Transverse colon (tissue), 4 donors: ENCODE measurements around the gene CELA2A. TPM values are rescaled to one million over a fixed set of nuclear protein-coding genes. Genes with fewer than 3 reads are reported as not detected.
"Not testable (repeated sequence)": the region's sequence is repeated elsewhere in the genome, so short reads cannot be mapped to it uniquely, and the experiment has no call there.

Experiments used
- DNase-seq: peaks from one replicate; pipeline ENCODE4 v3.0.0-alpha.2; 2019
- H3K27ac ChIP-seq, 4 donors: fragments of 200-600 bp; sonication (generic); 2 replicates each; pipeline ENCODE4 v1.5.1; 2016 to 2018; ENCODE audit warnings: inconsistent platforms in 4 of 4
- H3K27me3 ChIP-seq: fragments of 200-600 bp; sonication (generic); 2 replicates; pipeline ENCODE4 v1.5.1; 2017; ENCODE audit warnings: inconsistent platforms
- H3K36me3 ChIP-seq, 4 donors: fragments of 200-600 bp; sonication (generic); 2 replicates each; pipeline ENCODE4 v1.5.1; 2017 to 2019; ENCODE audit warnings: inconsistent platforms in 4 of 4
- H3K4me1 ChIP-seq, 4 donors: fragments of 200-600 bp; sonication (generic); 2 replicates each; pipeline ENCODE4 v1.5.1; 2017 to 2020; ENCODE audit warnings: inconsistent platforms in 4 of 4
- H3K4me3 ChIP-seq, 4 donors: fragments of 200-600 bp; sonication (generic); 1 replicate in 1 of 4; 2 replicates in 3 of 4; pipeline versions ENCODE4 v1.5.1 to v1.6.1; 2017 to 2019; ENCODE audit warnings: inconsistent platforms in 4 of 4
- H3K9me3 ChIP-seq, 2 donors: fragments of 200-600 bp; sonication (generic); 2 replicates each; pipeline ENCODE4 v1.5.1; 2017 to 2019; ENCODE audit warnings: inconsistent platforms in 2 of 2
- CTCF ChIP-seq, 5 experiments: fragments of 200-600 bp in 3 of 5; fragments of 450-650 bp in 2 of 5; sonication (generic) in 3 of 5; IDR thresholded peaks; 1 replicate in 2 of 5; 2 replicates in 3 of 5; pipeline ENCODE4 v1.5.1; 2016 to 2017; ENCODE audit warnings: antibody characterized with exemption in 5 of 5, inconsistent platforms in 3 of 5, mild to moderate bottlenecking in 2 of 5, moderate library complexity in 1 of 5
- EP300 ChIP-seq: sonication (generic); formaldehyde crosslinking; IDR thresholded peaks from one replicate; pipeline ENCODE4 v1.6.1; 2017; ENCODE audit warnings: antibody characterized with exemption, low read depth
- POLR2A ChIP-seq: fragments of 450-650 bp; IDR thresholded peaks from one replicate; pipeline ENCODE4 v1.6.1; 2016; ENCODE audit warnings: antibody characterized with exemption, mild to moderate bottlenecking, moderate library complexity
- POLR2AphosphoS5 ChIP-seq, 3 donors: sonication (generic); formaldehyde crosslinking; IDR thresholded peaks; one replicate each; pipeline ENCODE4 v1.6.1; 2016; ENCODE audit warnings: antibody characterized with exemption in 3 of 3
- WGBS, 2 donors: methylation state at CpG; one replicate each; pipeline ENCODE4 v1.1.5; 2018; ENCODE audit warnings: low coverage in 1 of 2; 5-methylcytosine and 5-hydroxymethylcytosine counted together
- in situ Hi-C, 4 donors: fragments of 200-750 bp; cut with MboI; loops; one replicate each; pipeline versions ENCODE4 v1.15.0 to v1.15.1; 2017; ENCODE audit warnings: low sequenced_read_pairs in 3 of 4, low pct_ligation_motif_present in 1 of 4, low pct_unique_long_range_greater_than_20kb in 1 of 4
- intact Hi-C: fragments of 100-400 bp; cut with DNase I; formaldehyde crosslinking; loops from one replicate; pipeline ENCODE4 v1.15.1; 2023; ENCODE audit warnings: low total_unique reads
- total RNA-seq, 4 donors: library from RNA; depleted of rRNA; stranded (reverse); fragments of >200 nt; gene quantifications; one replicate each; pipeline ENCODE4 v1.1.0, GENCODE V29; 2016

CELA2A gene
- total RNA-seq, 4 donors from 2014 or later: not detected

- 84 to 93% methylated on average over 6 to 11 of the region's 11 CpGs for WGBS, 2 donors
- in situ Hi-C loops: no loop called here
- Histone ChIP-seq H3K27me3 (no peaks in the 10 kb centered on the region), H3K36me3 (no peaks in the 10 kb centered on the region), H3K9me3 (no peaks in the 10 kb centered on the region), H3K27ac (no peak overlapping the region), H3K4me3 (no peak overlapping the region), H3K4me1 (no peaks in the 10 kb centered on the region)
- intact Hi-C loops: no loop called here
- TF ChIP-seq EP300 (no peak), CTCF (IDR thresholded peaks at IDR 0.05) (no peak), POLR2AphosphoS5 (IDR thresholded peaks at IDR 0.05) (no peak), POLR2A (no peak)
- no peak for DNase-seq
Measured at GRCh38 chr1:15479654-15480347, 23.3 kb downstream of the CELA2A start.

GRCh38 chr1:15482455-15482854, 25.9 kb downstream of the CELA2A start:
- not testable (repeated sequence) for DNase-seq
- whole genome bisulfite sequencing, 2 donors: 90% methylated on average over 2 to 6 of the region's 6 CpGs

GRCh38 chr1:15482983-15483543, 26.5 kb downstream of the CELA2A start:
- 87 to 100% methylated on average over 4 to 16 of the region's 16 CpGs for WGBS, 2 donors
- H3K27me3 ChIP-seq, H3K4me1 ChIP-seq, DNase-seq, H3K4me3 ChIP-seq, in situ Hi-C loops, intact Hi-C loops, H3K27ac ChIP-seq, H3K9me3 ChIP-seq, H3K36me3 ChIP-seq: not testable (repeated sequence)

More at GRCh38 chr1:15482455-15482854, 25.9 kb downstream of the CELA2A start:
- in situ Hi-C loops, H3K4me3 ChIP-seq, H3K27me3 ChIP-seq, intact Hi-C loops, H3K27ac ChIP-seq, H3K4me1 ChIP-seq, H3K36me3 ChIP-seq, H3K9me3 ChIP-seq: not testable (repeated sequence)

GRCh38 chr1:15483971-15484370, 27.4 kb downstream of the CELA2A start:
- intact Hi-C loops: no loop called here
- DNase-seq: no peak
- in situ Hi-C loops: no loop called here

GRCh38 chr1:15484443-15484842, 27.9 kb downstream of the CELA2A start:
- H3K36me3 ChIP-seq, in situ Hi-C loops: not testable (repeated sequence)
- 67 to 83% methylated on average over 1 to 6 of the region's 6 CpGs for WGBS, 2 donors

More at GRCh38 chr1:15483971-15484370, 27.4 kb downstream of the CELA2A start:
- Histone ChIP-seq H3K27me3 (no peaks in the 10 kb centered on the region), H3K4me3 (no peak overlapping the region), H3K9me3 (no peaks in the 10 kb centered on the region), H3K4me1 (no peaks in the 10 kb centered on the region), H3K27ac (no peak overlapping the region), H3K36me3 (no peaks in the 10 kb centered on the region)
- TF ChIP-seq CTCF (IDR thresholded peaks at IDR 0.05) (no peak), EP300 (no peak), POLR2A (no peak), POLR2AphosphoS5 (IDR thresholded peaks at IDR 0.05) (no peak)
- WGBS, 2 donors: 71 to 85% methylated on average over 1 to 2 of the region's 2 CpGs

More at GRCh38 chr1:15484443-15484842, 27.9 kb downstream of the CELA2A start:
- intact Hi-C loops, DNase-seq, H3K4me3 ChIP-seq, H3K27me3 ChIP-seq, H3K4me1 ChIP-seq, H3K27ac ChIP-seq, H3K9me3 ChIP-seq: not testable (repeated sequence)
